ENCODE data around the gene S1PR2. TPM values are rescaled to one million over a fixed set of nuclear protein-coding genes. Genes with fewer than 3 reads are reported as not detected.
A peak's percentile ranks its signal among the peaks of the same experiment; 100 is the strongest.
"Not testable (repeated sequence)": the region's sequence is repeated elsewhere in the genome, so short reads cannot be mapped to it uniquely, and the experiment has no call there.

Gene S1PR2
- total RNA-seq, 3 donors from 2014 or later: 6.1 to 18.4 (median 13.1) TPM

DNA sequence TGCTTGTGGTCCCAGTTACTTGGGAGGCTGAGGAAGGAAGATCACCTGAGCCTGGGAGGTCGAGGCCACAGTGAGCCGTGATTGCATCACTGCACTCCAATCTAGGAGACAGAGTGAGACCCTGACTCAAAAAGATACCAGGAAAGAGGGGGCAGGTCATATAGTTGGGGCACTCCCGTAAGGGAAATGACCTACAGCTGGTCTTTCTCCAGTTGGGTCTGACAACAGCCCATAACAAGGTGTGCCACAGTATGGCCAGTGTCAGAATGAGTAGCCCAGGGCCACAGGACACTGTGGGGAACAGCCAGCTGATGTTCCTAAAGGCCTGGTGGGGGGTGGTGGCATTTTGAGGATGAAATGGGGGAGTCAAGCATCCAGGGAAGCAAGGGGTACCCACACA is 47.2 kb downstream of the S1PR2 start:
- no peak for DNase-seq (ENCODE audit: low spot score in 2 of 2)
- intact Hi-C loops (cut with DNase I; ENCODE audit: low total_unique reads): no loop called here

GRCh38 chr19:10182847-10183246 is 48.3 kb downstream of the S1PR2 start:
- Histone ChIP-seq H3K36me3 (no peaks in the 10 kb centered on the region), H3K27me3 (no peaks in the 10 kb centered on the region), H3K9me3 (no peaks in the 10 kb centered on the region), H3K27ac (no peak overlapping the region), H3K4me3 (no peak overlapping the region), H3K4me1 (peaks cover 0 to 8% of the 10 kb centered on the region in 2 donors)
- DNase-seq (ENCODE audit: low spot score in 2 of 2): no peak
- TF ChIP-seq POLR2AphosphoS5 (IDR thresholded peaks at IDR 0.05): no peak
- TF ChIP-seq, protein P1, sequence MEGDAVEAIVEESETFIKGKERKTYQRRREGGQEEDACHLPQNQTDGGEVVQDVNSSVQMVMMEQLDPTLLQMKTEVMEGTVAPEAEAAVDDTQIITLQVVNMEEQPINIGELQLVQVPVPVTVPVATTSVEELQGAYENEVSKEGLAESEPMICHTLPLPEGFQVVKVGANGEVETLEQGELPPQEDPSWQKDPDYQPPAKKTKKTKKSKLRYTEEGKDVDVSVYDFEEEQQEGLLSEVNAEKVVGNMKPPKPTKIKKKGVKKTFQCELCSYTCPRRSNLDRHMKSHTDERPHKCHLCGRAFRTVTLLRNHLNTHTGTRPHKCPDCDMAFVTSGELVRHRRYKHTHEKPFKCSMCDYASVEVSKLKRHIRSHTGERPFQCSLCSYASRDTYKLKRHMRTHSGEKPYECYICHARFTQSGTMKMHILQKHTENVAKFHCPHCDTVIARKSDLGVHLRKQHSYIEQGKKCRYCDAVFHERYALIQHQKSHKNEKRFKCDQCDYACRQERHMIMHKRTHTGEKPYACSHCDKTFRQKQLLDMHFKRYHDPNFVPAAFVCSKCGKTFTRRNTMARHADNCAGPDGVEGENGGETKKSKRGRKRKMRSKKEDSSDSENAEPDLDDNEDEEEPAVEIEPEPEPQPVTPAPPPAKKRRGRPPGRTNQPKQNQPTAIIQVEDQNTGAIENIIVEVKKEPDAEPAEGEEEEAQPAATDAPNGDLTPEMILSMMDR (IDR thresholded peaks at IDR 0.05): no peak
- TF ChIP-seq POLR2A (IDR thresholded peaks at IDR 0.05): no peak
- intact Hi-C loops (cut with DNase I; ENCODE audit: low total_unique reads): no loop called here

More for the DNA sequence above, 47.2 kb downstream of the S1PR2 start:
- peaks cover 0 to 8% of the 10 kb centered on the region in 2 donors for H3K4me1 ChIP-seq
- H3K27me3 ChIP-seq: no peaks in the 10 kb centered on the region
- H3K9me3 ChIP-seq: no peaks in the 10 kb centered on the region
- no peak for TF ChIP-seq POLR2A (IDR thresholded peaks at IDR 0.05)
- TF ChIP-seq, protein P1 (IDR thresholded peaks at IDR 0.05): no peak
- TF ChIP-seq POLR2AphosphoS5 (IDR thresholded peaks at IDR 0.05): no peak
- H3K36me3 ChIP-seq: no peaks in the 10 kb centered on the region
- H3K4me3 ChIP-seq: no peak overlapping the region
- H3K27ac ChIP-seq: peak overlapping the region; percentile 77 to 82

- H3K9me3 ChIP-seq: no peaks in the 10 kb centered on the region
- intact Hi-C loops (cut with DNase I; ENCODE audit: low total_unique reads): no loop called here
- no peak overlapping the region for H3K4me3 ChIP-seq
- H3K27me3 ChIP-seq: no peaks in the 10 kb centered on the region
- DNase-seq (ENCODE audit: low spot score in 2 of 2): no peak
- H3K4me1 ChIP-seq: peaks cover 0 to 8% of the 10 kb centered on the region in 2 donors
- H3K36me3 ChIP-seq: no peaks in the 10 kb centered on the region
- TF ChIP-seq, protein P1 (IDR thresholded peaks at IDR 0.05): no peak
- no peak for TF ChIP-seq POLR2AphosphoS5 (IDR thresholded peaks at IDR 0.05)
- no peak for TF ChIP-seq POLR2A (IDR thresholded peaks at IDR 0.05)
- no peak overlapping the region for H3K27ac ChIP-seq
Measured at GRCh38 chr19:10182076-10182475, 49.1 kb downstream of the S1PR2 start.

DNA sequence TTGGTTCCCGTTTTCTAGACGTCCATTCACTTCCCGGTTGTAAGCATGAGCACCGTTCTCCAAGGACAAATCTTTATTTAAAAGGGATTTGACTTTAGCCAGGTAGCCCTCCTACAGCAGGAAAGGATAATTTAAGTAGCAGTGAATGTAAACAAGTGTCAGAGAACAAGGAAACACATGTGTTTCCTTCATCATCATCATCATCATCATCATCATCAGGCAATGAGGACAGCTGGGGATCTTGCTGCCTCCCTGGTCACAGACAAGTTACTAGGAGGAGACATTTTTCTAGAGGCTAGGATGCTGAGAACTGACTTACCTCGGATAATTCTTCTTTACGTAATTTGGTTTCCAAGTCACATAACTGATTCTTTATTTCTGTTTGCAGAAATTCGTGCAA is 50.7 kb downstream of the S1PR2 start:
- no peak overlapping the region for H3K4me3 ChIP-seq
- H3K4me1 ChIP-seq: peaks cover 0 to 8% of the 10 kb centered on the region in 2 donors
- TF ChIP-seq, protein P1 (IDR thresholded peaks at IDR 0.05): no peak
- no peak for TF ChIP-seq POLR2A (IDR thresholded peaks at IDR 0.05)
- no peaks in the 10 kb centered on the region for H3K36me3 ChIP-seq
- no peak overlapping the region for H3K27ac ChIP-seq
- no peak for DNase-seq (ENCODE audit: low spot score in 2 of 2)
- H3K9me3 ChIP-seq: no peaks in the 10 kb centered on the region
- no peaks in the 10 kb centered on the region for H3K27me3 ChIP-seq
- intact Hi-C loops (cut with DNase I; ENCODE audit: low total_unique reads): no loop called here

GRCh38 chr19:10180024-10180423 is 51.1 kb downstream of the S1PR2 start:
- H3K36me3 ChIP-seq; H3K4me3 ChIP-seq; H3K27me3 ChIP-seq; H3K9me3 ChIP-seq; H3K4me1 ChIP-seq; intact Hi-C loops (cut with DNase I; ENCODE audit: low total_unique reads); H3K27ac ChIP-seq; DNase-seq (ENCODE audit: low spot score in 2 of 2): not testable (repeated sequence)

DNA sequence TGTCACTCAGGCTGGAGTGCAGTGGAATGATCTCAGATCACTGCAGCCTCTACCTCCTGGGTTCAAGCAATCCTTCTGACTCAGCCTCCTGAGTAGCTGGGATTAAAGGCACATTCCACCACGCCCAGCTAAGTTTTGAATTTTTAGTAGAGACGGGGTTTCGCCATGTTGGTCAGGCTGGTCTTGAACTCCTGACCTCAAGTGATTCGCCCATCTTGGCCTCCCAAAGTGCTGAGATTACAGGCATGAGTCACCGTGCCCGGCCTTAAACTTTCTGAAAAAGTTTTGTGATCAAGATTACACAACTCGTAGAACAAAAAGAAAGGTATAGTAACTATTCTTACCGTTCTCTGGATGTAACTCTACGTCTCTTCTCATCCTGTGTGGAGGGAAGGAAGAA is 57.6 kb downstream of the S1PR2 start:
- DNase-seq (ENCODE audit: low spot score in 2 of 2): no peak
- Histone ChIP-seq H3K4me1 (no peaks in the 10 kb centered on the region), H3K27me3 (no peaks in the 10 kb centered on the region), H3K36me3 (no peaks in the 10 kb centered on the region), H3K4me3 (no peak overlapping the region), H3K27ac (no peak overlapping the region), H3K9me3 (no peaks in the 10 kb centered on the region)
- no peak for TF ChIP-seq POLR2AphosphoS5 (IDR thresholded peaks at IDR 0.05)
- TF ChIP-seq, protein P1 (IDR thresholded peaks at IDR 0.05): no peak
- no peak for TF ChIP-seq POLR2A (IDR thresholded peaks at IDR 0.05)
- intact Hi-C loops (cut with DNase I; ENCODE audit: low total_unique reads): no loop called here

Measured in breast epithelium (tissue), 4 donors.